Endothelial cell of umbilical vein (primary cell): ENCODE results near the gene HDDC2. TPM values are rescaled to one million over a fixed set of nuclear protein-coding genes. Genes with fewer than 3 reads are reported as not detected.

Source experiments
- BruUV-seq: library from RNA; stranded (reverse); fragments of 400-500 nt; replicated peaks from 2 replicates; lab custom pipeline; 2021; lab: Mats Ljungman, UMichigan
- CTCF ChIA-PET: fragments of 300-600, 350-600 bp; sonication (Branson Sonifier 250); formaldehyde crosslinking; loops from one replicate; lab custom pipeline; 2021; ENCODE audit warnings: antibody characterized with exemption, inconsistent platforms; lab: Charles Lee
- POLR2A ChIA-PET: fragments of 300-600, 350-600 bp; sonication (Branson Sonifier 250); formaldehyde crosslinking; loops from one replicate; lab custom pipeline; 2021; ENCODE audit warnings: antibody characterized with exemption, inconsistent platforms; lab: Charles Lee
- DNase-seq: peaks from one replicate; pipeline ENCODE4 v3.0.0-alpha.2; 2011; ENCODE audit warnings: low read depth, low spot score
- FAIRE-seq: peaks from 2 replicates; lab custom pipeline; 2011; peaks lifted over from hg19 to GRCh38; lab: Jason Lieb, UNC
- H2AFZ ChIP-seq: 2 replicates; pipeline ENCODE4 v1.6.0; 2012; ENCODE audit warnings: low read depth, low read length, control low read depth, inconsistent platforms
- H3K27ac ChIP-seq: 2 replicates; pipeline ENCODE4 v1.5.1; 2011; ENCODE audit warnings: low read depth, mild to moderate bottlenecking, control low read depth, low read length, moderate library complexity; ENCODE audit not compliant: insufficient read depth
- H3K27me3 ChIP-seq, 2 experiments: 2 replicates each; pipeline versions ENCODE4 v1.6.0 to v1.6.1; 2011; ENCODE audit warnings: low read length in 2 of 2, mixed read lengths in 1 of 2; ENCODE audit not compliant: control insufficient read depth in 2 of 2, insufficient read depth in 2 of 2
- H3K36me3 ChIP-seq, 2 experiments: 2 replicates in 1 of 2; 3 replicates in 1 of 2; pipeline ENCODE4 v1.5.1; 2011; ENCODE audit warnings: low read length in 2 of 2, mild to moderate bottlenecking in 1 of 2, moderate library complexity in 1 of 2; ENCODE audit not compliant: control insufficient read depth in 2 of 2, insufficient read depth in 2 of 2; ENCODE audit errors: extremely low read depth in 1 of 2
- H3K4me1 ChIP-seq: 3 replicates; pipeline ENCODE4 v1.5.1; 2011; ENCODE audit warnings: mild to moderate bottlenecking, low read length; ENCODE audit not compliant: control insufficient read depth, insufficient read depth; ENCODE audit errors: extremely low read depth
- H3K4me2 ChIP-seq: 2 replicates; pipeline ENCODE4 v1.6.1; 2011; ENCODE audit warnings: low read length, control low read depth, mixed read lengths; ENCODE audit not compliant: insufficient read depth
- H3K4me3 ChIP-seq, 3 experiments: fragments of 200-600 bp in 1 of 3; sonication (generic), shearing (Covaris generic) in 1 of 3; replicated peaks in 1 of 3; 2 replicates each; pipeline ENCODE4 v1.5.1; 2011 to 2016; ENCODE audit warnings: control low read depth in 3 of 3, low read length in 3 of 3, mild to moderate bottlenecking in 2 of 3, inconsistent platforms in 1 of 3, low read depth in 1 of 3, moderate library complexity in 1 of 3; ENCODE audit not compliant: insufficient read depth in 1 of 3
- H3K79me2 ChIP-seq: 2 replicates; pipeline ENCODE4 v1.6.0; 2012; ENCODE audit warnings: low read length, inconsistent platforms; ENCODE audit not compliant: control insufficient read depth, insufficient read depth
- H3K9ac ChIP-seq: replicated peaks from 2 replicates; pipeline ENCODE3; 2011; ENCODE audit warnings: low read length, control low read depth; ENCODE audit not compliant: insufficient read depth; ENCODE audit errors: extremely low read depth
- H3K9me1 ChIP-seq: replicated peaks from 3 replicates; pipeline ENCODE4 v1.6.0; 2011; ENCODE audit warnings: mild to moderate bottlenecking, low read length; ENCODE audit not compliant: control insufficient read depth, insufficient read depth; ENCODE audit errors: extremely low read depth
- H3K9me3 ChIP-seq: replicated peaks from 2 replicates; pipeline ENCODE4 v1.5.1; 2012; ENCODE audit warnings: low read length, inconsistent platforms; ENCODE audit not compliant: control insufficient read depth, insufficient read depth
- H4K20me1 ChIP-seq: replicated peaks from 2 replicates; pipeline ENCODE3; 2011; ENCODE audit warnings: mild to moderate bottlenecking, low read length; ENCODE audit not compliant: control insufficient read depth, insufficient read depth; ENCODE audit errors: extremely low read depth
- CTCF ChIP-seq, 2 donors: IDR thresholded peaks; 1 replicate in 1 of 2; 2 replicates in 1 of 2; pipeline ENCODE4 v1.5.1; 2011; ENCODE audit warnings: low read length in 2 of 2, mild to moderate bottlenecking in 2 of 2, moderate library complexity in 2 of 2, control low read depth in 1 of 2, inconsistent platforms in 1 of 2, low read depth in 1 of 2; ENCODE audit not compliant: insufficient read depth in 1 of 2; ENCODE audit errors: extremely low read depth in 1 of 2
- EZH2 ChIP-seq: IDR thresholded peaks from 2 replicates; pipeline ENCODE4 v1.6.1; 2012; ENCODE audit warnings: borderline replicate concordance, low read depth, mild to moderate bottlenecking, moderate library complexity, low read length, inconsistent platforms; ENCODE audit not compliant: severe bottlenecking
- FOS ChIP-seq: IDR thresholded peaks from 2 replicates; pipeline ENCODE4 v1.6.1; 2011; ENCODE audit warnings: mild to moderate bottlenecking, low read length, moderate library complexity, borderline replicate concordance; ENCODE audit not compliant: insufficient read depth
- GATA2 ChIP-seq: IDR thresholded peaks from 2 replicates; pipeline ENCODE4 v1.7.0; 2011; ENCODE audit warnings: low read depth, mild to moderate bottlenecking, moderate library complexity, mixed read lengths, low read length; ENCODE audit not compliant: insufficient read length, insufficient read depth
- MYC ChIP-seq: IDR thresholded peaks from one replicate; pipeline ENCODE4 v1.6.1; 2011; ENCODE audit warnings: mild to moderate bottlenecking, low read depth, low read length
- POLR2A ChIP-seq: IDR thresholded peaks from 2 replicates; pipeline ENCODE4 v1.6.1; 2012; ENCODE audit warnings: low read depth, mild to moderate bottlenecking, control low read depth, low read length
- POLR2AphosphoS5 ChIP-seq: IDR thresholded peaks from 2 replicates; pipeline ENCODE4 v1.6.1; 2012; ENCODE audit warnings: low read depth, mild to moderate bottlenecking, control low read depth, low read length, moderate library complexity; ENCODE audit not compliant: insufficient read depth
- dilution Hi-C: fragments of 300-500 bp; cut with MboI; formaldehyde crosslinking; loops from one replicate; pipeline ENCODE4 v1.15.0; 2019; ENCODE audit warnings: low sequenced_read_pairs; ENCODE audit not compliant: extremely low pct_ligation_motif_present
- intact Hi-C: fragments of 100-400 bp; cut with micrococcal nuclease; formaldehyde crosslinking; loops from one replicate; pipeline ENCODE4 v1.10.0; 2022
- polyA plus RNA-seq, 4 experiments: library from polyadenylated mRNA; depleted of rRNA in 3 of 4; stranded (reverse) in 3 of 4; unstranded in 1 of 4; fragments of >200 nt; gene quantifications; 2 replicates each; pipeline versions ENCODE4 v1.2.1 to v1.2.3, GENCODE V29; 2011 to 2012; ENCODE audit warnings: missing spikeins in 1 of 4
- total RNA-seq: library from RNA; stranded (reverse); gene quantifications from 2 replicates; pipeline ENCODE4 v1.2.3, GENCODE V29; 2021

The HDDC2 gene
- total and polyA plus RNA-seq, 2 donors (not counting 3 experiments of a cell fraction or from before 2014, with no cell fraction given) = 12.6 to 13.6 TPM

GRCh38 chr6:125314009-125314581, 12.3 kb upstream of the HDDC2 start:
- Histone ChIP-seq H3K79me2 (no peaks in the 10 kb centered on the region), H3K4me1 (no peaks in the 10 kb centered on the region), H3K27me3 (peaks cover under 1 to 15% of the 10 kb centered on the region in 2 experiments), H3K36me3 (no peaks in the 10 kb centered on the region), H4K20me1 (no peaks in the 10 kb centered on the region), H3K27ac (no peak overlapping the region), H2AFZ (no peak overlapping the region), H3K4me2 (no peak overlapping the region), H3K9me1 (no peaks in the 10 kb centered on the region), H3K9me3 (no peaks in the 10 kb centered on the region), H3K9ac (no peak overlapping the region), H3K4me3 (no peak overlapping the region)
- CTCF ChIA-PET = interaction anchor here (0.6 to 10.1 kb wide), 24 partner anchors 9 to 681 kb away, joined by 3 to 439 read pairs (median 4); partner anchors contain the start of genes HDDC2, HEY2 and TPD52L1
- peak; percentile 62 for DNase-seq
- no peak for TF ChIP-seq GATA2
- TF ChIP-seq FOS = no peak
- TF ChIP-seq MYC = no peak
- no peak for TF ChIP-seq EZH2
- peak; percentile 76 to 81 for TF ChIP-seq CTCF (IDR thresholded peaks at IDR 0.05; ENCODE audit: extremely low read depth in 1 of 2, insufficient read depth in 1 of 2, low read depth in 1 of 2, low read length in 2 of 2)
- TF ChIP-seq POLR2A = no peak
- no peak for TF ChIP-seq POLR2AphosphoS5
- peak; percentile 80 for FAIRE-seq
- no TSS peak for BruUV-seq
- intact Hi-C loops = loop anchor here (1.0 to 5.0 kb wide), 6 partner anchors 49 to 660 kb away; partner anchors contain the start of gene HINT3
- dilution Hi-C loops = loop anchor here (10.0 kb wide), 1 partner anchor 451 kb away; no protein-coding TSS in a partner anchor
- POLR2A ChIA-PET = no interaction called here
